GDM1 (cell line): Measurements from ENCODE around the gene TFAP2E.
"Not testable (repeated sequence)": the region's sequence is repeated elsewhere in the genome, so short reads cannot be mapped to it uniquely, and the experiment has no call there.

Source experiments
- DNase-seq: peaks from one replicate; lab custom pipeline; 2025; lab: John Stamatoyannopoulos, UW

Gene TFAP2E

DNA sequence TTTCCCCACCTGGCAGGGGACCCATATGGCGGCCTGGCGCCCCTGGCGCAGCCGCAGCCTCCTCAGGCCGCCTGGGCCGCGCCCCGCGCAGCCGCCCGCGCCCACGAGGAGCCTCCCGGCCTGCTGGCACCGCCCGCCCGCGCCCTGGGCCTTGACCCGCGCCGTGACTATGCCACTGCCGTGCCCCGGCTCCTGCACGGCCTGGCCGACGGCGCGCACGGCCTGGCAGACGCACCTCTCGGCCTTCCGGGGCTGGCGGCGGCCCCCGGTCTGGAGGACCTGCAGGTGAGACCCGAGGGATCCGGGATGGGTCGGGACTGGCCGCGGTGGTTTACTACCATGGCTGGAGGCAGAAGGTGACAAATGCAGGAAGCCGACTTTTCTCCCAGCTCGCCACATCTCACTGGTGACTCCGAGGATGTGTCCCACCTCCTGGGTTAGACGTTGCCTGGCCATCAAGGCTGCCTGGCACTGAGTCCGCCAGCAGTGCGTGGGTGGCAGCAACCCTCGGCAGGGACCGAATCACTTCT lies 1.1 kb downstream of the TFAP2E start:
- DNase-seq: no peak

GRCh38 chr1:35574655-35575415 lies 1.7 kb downstream of the TFAP2E start:
- no peak for DNase-seq

DNA sequence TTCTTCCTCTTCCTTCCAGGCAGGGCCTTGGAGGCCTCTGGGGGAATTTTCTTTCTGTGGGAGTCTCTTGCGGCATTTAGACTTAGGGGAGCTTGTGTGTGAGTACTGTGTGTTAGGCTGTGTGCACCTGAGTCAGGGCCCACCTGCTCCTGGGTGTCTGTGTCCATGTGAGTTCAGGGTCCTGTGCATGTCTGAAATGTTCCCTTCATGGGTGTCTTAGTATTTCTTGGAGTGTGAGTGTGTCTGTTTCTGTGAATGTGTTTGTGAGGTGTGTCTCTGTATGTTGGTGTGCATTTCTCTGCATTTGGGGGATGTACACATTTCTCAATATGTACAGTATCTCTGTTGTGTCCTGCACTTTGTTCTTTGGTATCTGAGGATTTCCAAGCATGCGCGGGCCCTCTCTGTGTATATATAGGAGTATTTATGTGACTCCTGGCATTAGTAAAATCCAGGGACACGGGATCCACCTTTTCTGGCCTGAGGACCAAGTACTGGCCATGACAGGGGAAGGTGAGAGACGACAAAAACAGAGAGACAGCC lies 2.4 kb downstream of the TFAP2E start:
- DNase-seq: no peak

DNA sequence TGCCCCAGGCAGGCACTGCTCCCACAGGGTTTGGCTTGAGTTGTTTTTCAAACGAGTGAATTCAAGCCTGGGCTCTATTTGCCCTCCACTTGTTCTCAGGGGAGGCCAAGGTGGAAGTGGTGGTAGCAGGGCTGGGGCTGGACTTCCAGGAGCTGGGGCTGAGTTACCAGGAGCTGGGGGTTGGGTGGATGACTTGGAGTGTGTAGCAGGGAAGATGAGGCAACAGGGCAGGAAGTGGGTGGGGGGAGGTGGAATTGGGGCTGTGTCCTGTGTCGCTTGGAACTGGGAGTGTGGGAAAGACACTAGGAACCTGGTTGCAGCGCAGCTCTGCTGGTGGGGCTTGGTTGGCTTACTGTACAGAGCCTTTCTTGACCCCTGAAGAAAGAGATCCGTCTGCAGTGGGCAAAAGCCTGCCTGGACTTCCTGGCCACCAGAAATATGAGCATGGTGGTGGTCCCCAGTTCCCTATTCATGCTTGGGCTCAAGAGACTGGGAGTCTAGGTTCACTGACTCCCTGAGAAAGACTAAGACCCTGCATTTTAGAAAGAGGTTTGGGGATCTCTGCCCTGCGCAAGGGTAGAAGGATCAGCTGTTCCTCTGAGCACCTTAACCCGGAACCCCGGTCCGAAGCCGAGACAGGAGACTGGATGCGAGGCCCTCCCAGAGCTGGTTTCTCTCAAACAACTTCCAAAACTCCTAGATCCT lies 3.1 kb downstream of the TFAP2E start:
- no peak for DNase-seq

GRCh38 chr1:35576766-35577070 lies 3.6 kb downstream of the TFAP2E start:
- not testable (repeated sequence) for DNase-seq

DNA sequence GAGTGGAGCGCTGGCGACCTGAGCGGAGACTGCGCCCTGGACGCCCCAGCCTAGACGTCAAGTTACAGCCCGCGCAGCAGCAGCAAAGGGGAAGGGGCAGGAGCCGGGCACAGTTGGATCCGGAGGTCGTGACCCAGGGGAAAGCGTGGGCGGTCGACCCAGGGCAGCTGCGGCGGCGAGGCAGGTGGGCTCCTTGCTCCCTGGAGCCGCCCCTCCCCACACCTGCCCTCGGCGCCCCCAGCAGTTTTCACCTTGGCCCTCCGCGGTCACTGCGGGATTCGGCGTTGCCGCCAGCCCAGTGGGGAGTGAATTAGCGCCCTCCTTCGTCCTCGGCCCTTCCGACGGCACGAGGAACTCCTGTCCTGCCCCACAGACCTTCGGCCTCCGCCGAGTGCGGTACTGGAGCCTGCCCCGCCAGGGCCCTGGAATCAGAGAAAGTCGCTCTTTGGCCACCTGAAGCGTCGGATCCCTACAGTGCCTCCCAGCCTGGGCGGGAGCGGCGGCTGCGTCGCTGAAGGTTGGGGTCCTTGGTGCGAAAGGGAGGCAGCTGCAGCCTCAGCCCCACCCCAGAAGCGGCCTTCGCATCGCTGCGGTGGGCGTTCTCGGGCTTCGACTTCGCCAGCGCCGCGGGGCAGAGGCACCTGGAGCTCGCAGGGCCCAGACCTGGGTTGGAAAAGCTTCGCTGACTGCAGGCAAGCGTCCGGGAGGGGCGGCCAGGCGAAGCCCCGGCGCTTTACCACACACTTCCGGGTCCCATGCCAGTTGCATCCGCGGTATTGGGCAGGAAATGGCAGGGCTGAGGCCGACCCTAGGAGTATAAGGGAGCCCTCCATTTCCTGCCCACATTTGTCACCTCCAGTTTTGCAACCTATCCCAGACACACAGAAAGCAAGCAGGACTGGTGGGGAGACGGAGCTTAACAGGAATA lies 4.2 kb downstream of the TFAP2E start:
- peak; percentile 90 for DNase-seq

DNA sequence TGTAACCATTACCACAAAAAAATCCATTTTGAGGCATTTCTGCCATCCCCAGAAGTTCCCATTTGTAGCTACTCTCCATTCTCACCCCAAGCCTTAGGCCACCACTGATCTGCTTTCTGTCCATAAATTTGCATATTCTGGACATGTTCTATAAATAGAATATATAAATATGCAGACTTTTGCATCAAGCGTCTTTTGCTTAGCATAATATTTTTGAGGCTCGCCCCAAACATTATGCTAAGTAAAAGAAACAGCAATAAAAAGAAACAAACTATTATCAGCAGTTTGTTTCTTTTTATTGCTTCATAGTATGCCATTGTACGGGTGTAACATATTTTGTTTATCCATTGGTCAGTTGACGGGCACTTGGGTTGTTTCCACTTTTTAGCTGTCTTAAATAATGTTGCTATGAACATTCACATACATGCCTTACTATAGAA lies 7.9 kb downstream of the TFAP2E start:
- DNase-seq: no peak

- DNase-seq: not testable (repeated sequence)
These were observed 8.5 kb downstream of the TFAP2E start for GRCh38 chr1:35581621-35582020.

- DNase-seq: no peak
These were observed 12.2 kb downstream of the TFAP2E start for GRCh38 chr1:35585281-35585680.

DNA sequence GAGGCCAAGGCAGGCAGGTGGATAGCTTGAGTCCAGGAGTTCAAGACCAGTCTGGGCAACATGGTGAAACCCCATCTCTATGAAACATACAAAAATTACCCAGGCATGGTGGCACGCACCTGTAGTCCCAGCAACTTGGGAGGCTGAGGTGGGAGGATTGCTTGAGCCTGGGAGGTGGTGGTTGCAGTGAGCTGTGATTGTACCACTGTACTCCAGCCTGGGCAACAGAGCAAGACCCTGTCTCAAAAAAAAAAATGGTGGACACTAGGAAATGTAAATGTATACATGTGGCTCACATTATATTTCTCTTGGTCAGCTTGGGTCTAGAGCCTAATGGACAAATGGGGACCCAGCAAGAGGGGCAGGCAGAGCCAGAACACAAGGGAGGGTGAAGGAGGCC lies 12.7 kb downstream of the TFAP2E start:
- not testable (repeated sequence) for DNase-seq

DNA sequence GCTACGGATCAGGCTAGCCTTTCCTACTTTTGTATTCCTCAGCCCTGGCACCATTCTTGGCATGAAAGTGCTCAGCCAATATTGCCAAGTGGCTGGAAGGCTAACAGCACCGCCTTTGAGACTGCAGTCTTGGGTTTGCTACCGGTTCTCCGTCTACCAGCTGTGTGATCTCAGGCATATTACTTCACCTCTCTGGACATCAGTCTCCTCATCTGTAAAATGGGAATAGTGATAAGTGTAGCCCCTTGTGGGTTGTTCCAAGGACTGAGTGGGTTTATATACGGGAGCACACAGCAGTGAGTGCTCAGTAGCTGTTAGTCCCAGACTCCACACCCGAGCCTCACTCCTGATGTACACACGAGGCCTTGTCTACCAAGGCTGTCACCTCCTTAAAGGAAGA lies 13.7 kb downstream of the TFAP2E start:
- no peak for DNase-seq

DNA sequence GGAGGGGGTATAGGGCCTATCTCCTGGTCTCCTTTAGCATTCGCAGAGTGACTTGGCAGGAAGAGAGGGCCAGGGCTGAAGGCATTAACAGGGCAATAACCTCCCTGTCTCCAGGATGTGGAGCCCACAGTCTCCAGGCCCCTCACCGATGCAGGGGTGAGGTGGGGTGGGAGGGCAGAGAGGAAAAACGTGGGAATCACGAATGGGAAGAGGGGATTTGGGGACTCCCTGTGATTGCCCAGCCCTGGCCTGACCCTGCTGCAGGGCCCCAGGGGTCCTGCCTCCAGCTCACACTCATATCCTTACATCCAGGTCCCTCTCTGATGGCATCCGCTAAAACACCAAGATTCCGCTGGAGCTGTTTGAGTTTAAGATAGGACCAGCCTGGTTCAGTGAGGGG lies 14.6 kb downstream of the TFAP2E start:
- no peak for DNase-seq

DNA sequence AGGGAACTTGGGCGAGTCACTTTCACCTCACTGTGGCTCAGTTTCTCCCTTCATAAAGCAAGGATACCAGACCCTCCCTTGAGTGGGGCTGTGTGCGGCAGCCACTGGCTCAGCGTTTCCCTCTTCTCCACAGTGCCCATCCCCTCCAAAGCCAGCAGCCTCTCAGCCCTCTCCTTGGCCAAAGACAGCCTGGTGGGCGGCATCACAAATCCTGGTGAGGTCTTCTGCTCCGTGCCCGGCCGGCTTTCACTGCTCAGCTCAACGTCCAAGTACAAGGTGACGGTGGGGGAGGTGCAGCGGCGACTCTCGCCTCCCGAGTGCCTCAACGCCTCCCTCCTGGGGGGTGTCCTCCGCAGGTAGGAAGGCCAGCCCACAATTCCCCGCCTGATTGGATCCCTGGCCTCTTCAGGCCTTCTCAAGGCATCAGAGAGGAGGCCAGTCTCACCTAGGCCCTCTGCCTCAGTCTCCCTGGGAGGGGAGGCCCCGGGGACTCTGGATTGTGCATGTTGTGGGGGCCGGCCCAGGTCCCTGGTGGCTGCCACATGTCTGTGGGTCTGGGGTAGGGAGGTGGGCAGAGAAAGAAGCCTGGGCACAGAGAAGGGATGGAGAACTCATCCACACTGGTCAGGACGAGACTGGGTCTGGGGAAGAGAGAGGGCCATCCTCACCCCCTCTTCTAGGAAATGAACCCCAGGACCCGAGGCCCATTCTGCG lies 15.2 kb downstream of the TFAP2E start:
- no peak for DNase-seq

DNA sequence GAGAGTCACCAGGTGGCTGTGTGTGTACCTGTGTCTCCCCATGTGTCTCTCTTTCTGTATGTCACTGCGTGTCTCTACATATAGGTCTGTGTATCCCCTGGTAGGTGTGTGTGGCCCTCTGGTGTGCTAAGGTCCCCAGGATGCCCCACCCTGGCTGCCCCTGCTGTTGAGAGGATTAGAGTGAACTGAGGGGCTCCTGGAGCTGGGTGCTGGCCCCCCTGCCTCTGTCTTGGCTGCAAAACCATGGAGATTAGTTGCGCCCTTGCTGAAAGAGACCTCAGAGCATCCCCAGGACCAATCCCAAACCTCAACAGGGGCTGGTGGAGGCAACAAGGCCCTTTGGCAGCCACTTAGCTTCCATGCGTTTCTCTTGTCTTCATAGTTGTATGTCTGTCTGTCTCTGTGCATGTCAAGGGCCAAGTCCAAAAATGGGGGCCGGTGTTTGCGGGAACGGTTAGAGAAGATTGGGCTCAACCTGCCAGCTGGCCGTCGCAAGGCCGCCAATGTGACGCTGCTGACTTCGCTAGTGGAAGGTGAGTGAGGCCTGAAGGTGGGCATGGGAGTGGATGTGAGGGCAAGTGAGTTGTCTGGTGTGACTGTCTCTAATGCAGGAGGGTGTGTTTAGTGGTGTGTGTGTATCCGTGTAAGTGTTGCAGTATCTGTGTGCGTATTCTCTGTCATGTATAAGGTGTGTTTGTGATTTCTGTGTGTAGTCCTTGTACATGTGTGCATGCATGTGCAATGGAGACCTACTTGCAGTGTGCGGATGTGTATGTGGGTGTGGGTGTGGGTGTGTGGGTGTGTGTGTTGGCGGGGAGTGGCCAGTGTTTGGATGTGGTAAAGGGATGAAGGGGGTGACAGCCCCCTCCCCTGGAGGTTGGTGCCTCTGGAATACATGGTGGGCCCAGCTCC lies 16.7 kb downstream of the TFAP2E start:
- DNase-seq: no peak

GRCh38 chr1:35590476-35591040 lies 17.4 kb downstream of the TFAP2E start:
- no peak for DNase-seq

DNA sequence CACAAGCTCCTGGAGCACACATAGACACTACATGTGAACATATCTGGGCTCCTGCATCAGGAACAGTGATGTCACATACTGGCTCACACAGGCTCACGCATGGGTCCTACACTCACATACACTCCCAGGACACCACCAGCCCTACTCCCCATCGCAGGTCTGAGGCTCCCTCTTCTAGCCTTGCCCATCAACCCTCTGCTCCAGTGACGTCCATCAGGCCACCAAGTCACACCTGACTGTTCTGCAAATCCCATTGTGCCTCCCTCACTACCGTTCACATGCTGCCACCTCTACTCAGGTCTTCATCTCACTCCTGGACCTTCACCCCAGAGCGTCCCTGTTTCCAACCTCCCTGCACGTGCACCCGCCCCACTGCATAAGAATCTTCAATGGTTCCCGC lies 18.1 kb downstream of the TFAP2E start:
- no peak for DNase-seq

DNA sequence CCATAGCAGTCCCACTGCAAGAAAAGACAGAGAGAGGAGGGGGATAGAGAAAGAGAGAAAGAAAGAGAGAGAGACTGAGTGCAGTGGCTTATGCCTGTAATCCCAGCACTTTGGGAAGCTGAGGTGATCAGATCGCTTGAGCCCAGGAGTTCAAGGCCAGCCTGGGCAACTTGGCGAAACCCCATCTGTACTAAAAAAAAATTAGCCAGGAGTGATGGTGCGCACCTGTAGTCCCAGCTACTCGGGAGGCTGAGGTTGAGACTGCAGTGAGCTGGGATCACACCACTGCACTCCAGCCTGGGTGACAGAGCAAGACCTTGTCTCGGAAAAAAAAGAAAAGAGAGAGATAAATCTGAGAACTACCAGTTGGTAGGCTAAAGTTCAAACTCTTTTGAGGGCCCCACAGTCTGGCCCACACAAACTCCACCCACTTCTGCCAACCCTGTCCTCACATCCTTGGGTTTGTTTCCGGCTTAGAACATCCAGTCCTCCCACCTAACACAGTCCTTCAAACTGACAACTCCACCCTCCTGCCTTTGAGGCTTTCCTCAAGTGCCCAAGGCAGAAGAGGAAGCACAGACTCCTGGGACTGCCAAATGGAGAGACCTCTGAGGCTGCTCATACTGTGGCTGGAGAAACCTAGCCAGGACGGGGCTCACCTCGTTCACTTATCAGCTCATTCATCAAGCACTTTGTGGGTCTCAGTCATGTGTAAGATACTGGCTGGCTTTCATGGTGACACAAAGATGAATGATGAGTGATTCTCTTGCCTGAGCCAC lies 20.1 kb downstream of the TFAP2E start:
- DNase-seq: no peak

DNA sequence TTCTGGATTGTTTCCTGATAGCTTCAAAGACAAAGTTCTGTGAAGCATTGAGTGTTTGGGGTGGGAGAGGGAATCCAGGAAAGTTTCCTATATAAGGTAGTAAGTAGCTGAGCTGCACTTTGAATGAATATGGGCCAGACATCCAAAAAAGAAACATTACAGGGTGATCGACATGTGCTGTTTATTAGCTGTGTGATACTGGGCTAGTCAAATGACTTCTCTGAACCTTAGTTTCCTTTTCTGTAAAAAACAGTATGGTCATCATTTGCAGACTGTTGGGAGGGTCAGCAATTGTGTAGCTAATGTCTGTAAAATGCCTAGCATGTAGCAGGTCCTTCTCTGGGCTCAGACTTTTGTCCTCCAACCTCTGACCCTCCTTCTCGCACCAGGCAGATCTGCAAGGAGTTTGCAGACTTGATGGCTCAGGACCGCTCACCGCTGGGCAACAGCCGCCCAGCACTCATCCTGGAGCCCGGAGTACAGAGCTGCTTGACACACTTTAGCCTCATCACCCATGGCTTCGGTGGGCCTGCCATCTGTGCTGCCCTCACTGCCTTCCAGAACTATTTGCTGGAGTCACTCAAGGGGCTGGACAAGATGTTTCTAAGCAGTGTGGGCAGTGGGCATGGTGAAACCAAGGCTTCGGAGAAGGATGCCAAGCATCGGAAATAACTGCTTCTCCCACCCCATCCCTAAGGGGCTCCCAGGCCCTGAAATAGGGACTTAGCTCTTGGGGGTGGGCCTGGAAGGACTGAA lies 21.1 kb downstream of the TFAP2E start:
- DNase-seq: no peak

DNA sequence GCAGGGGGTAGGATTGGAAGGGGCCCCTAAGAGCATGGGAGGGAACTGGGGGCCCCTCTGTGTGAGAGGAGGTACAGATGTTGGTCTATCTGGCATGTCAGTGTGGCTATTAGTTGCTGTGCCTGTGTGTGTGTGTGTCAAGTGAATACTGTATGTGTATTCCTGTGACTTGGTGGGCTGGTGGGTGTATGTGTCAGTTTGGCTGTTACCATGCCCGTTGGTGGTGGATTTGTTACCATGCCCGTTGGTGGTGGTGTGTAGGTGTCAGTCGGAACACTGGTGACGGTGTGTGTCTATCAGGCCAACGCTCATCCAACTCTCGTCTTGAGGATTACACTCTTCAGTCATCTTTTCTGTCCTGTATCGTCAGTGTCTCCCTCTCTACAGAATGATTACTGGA lies 22.6 kb downstream of the TFAP2E start:
- no peak for DNase-seq
